Measurements from ENCODE around the gene ADCY7. TPM values are rescaled to one million over a fixed set of nuclear protein-coding genes. Genes with fewer than 3 reads are reported as not detected.

The ADCY7 gene
- polyA plus RNA-seq, 1 experiment = 8.5 TPM

- H3K27me3 ChIP-seq (ENCODE audit: control insufficient read depth, insufficient read depth, low read length) = no peaks in the 10 kb centered on the region
- ChIA-PET POLR2A (no interaction called here), CTCF (interaction anchor here (1.2 to 1.3 kb wide), 3 partner anchors 36 to 487 kb away, joined by 3 to 4 read pairs (median 4); no protein-coding TSS in a partner anchor)
- no peak overlapping the region for H3K4me3 ChIP-seq (ENCODE audit: low read depth, low read length)
- no peak for DNase-seq (ENCODE audit: low read depth, low spot score)
- H3K27ac ChIP-seq (ENCODE audit: low read depth, low read length) = no peak overlapping the region
- no peak for TF ChIP-seq CTCF (IDR thresholded peaks at IDR 0.05; ENCODE audit: low read depth, low read length)
- H3K9me3 ChIP-seq (ENCODE audit: control insufficient read depth, insufficient read depth, low read length) = no peaks in the 10 kb centered on the region
Measured at GRCh38 chr16:50318796-50319578, 52.6 kb downstream of the ADCY7 start.

GRCh38 chr16:50320310-50320709 lies 54.0 kb downstream of the ADCY7 start:
- DNase-seq (ENCODE audit: low read depth, low spot score) = no peak
- ChIA-PET CTCF (interaction anchor here (1.2 to 1.6 kb wide), 3 partner anchors 34 to 486 kb away, joined by 4 to 9 read pairs (median 4); no protein-coding TSS in a partner anchor), POLR2A (no interaction called here)
- no peak overlapping the region for H3K4me3 ChIP-seq (ENCODE audit: low read depth, low read length)
- no peak for TF ChIP-seq CTCF (IDR thresholded peaks at IDR 0.05; ENCODE audit: low read depth, low read length)
- H3K9me3 ChIP-seq (ENCODE audit: control insufficient read depth, insufficient read depth, low read length) = no peaks in the 10 kb centered on the region
- H3K27ac ChIP-seq (ENCODE audit: low read depth, low read length) = no peak overlapping the region
- no peaks in the 10 kb centered on the region for H3K27me3 ChIP-seq (ENCODE audit: control insufficient read depth, insufficient read depth, low read length)

- no peak for TF ChIP-seq CTCF (IDR thresholded peaks at IDR 0.05; ENCODE audit: low read depth, low read length)
- no peak for DNase-seq (ENCODE audit: low read depth, low spot score)
- H3K9me3 ChIP-seq (ENCODE audit: control insufficient read depth, insufficient read depth, low read length) = no peaks in the 10 kb centered on the region
- CTCF ChIA-PET = interaction anchor here (0.9 to 2.4 kb wide), 5 partner anchors 18 to 484 kb away, joined by 3 to 15 read pairs (median 6); no protein-coding TSS in a partner anchor
- no peak overlapping the region for H3K4me3 ChIP-seq (ENCODE audit: low read depth, low read length)
- no peaks in the 10 kb centered on the region for H3K27me3 ChIP-seq (ENCODE audit: control insufficient read depth, insufficient read depth, low read length)
- no peak overlapping the region for H3K27ac ChIP-seq (ENCODE audit: low read depth, low read length)
- POLR2A ChIA-PET = no interaction called here
Measured at GRCh38 chr16:50322333-50322732, 56.0 kb downstream of the ADCY7 start.

GRCh38 chr16:50323335-50324011 lies 57.1 kb downstream of the ADCY7 start:
- H3K27ac ChIP-seq (ENCODE audit: low read depth, low read length) = no peak overlapping the region
- ChIA-PET POLR2A (no interaction called here), CTCF (interaction anchor here (0.9 to 2.4 kb wide), 5 partner anchors 17 to 483 kb away, joined by 3 to 15 read pairs (median 5); no protein-coding TSS in a partner anchor)
- no peak for DNase-seq (ENCODE audit: low read depth, low spot score)
- peak; percentile 19; the same call in 1 of the 2 replicates for TF ChIP-seq CTCF (IDR thresholded peaks at IDR 0.05; ENCODE audit: low read depth, low read length)
- no peak overlapping the region for H3K4me3 ChIP-seq (ENCODE audit: low read depth, low read length)
- no peaks in the 10 kb centered on the region for H3K9me3 ChIP-seq (ENCODE audit: control insufficient read depth, insufficient read depth, low read length)
- H3K27me3 ChIP-seq (ENCODE audit: control insufficient read depth, insufficient read depth, low read length) = no peaks in the 10 kb centered on the region

GRCh38 chr16:50324345-50324744 lies 58.0 kb downstream of the ADCY7 start:
- POLR2A ChIA-PET = no interaction called here

More at GRCh38 chr16:50324345-50324744, 58.0 kb downstream of the ADCY7 start:
- Histone ChIP-seq H3K27ac (ENCODE audit: low read depth, low read length) (no peak overlapping the region), H3K4me3 (ENCODE audit: low read depth, low read length) (no peak overlapping the region), H3K9me3 (ENCODE audit: control insufficient read depth, insufficient read depth, low read length) (no peaks in the 10 kb centered on the region), H3K27me3 (ENCODE audit: control insufficient read depth, insufficient read depth, low read length) (no peaks in the 10 kb centered on the region)
- no peak for DNase-seq (ENCODE audit: low read depth, low spot score)
- no peak for TF ChIP-seq CTCF (IDR thresholded peaks at IDR 0.05; ENCODE audit: low read depth, low read length)
- CTCF ChIA-PET = interaction anchor here (0.6 to 6.8 kb wide), 3 partner anchors 31 to 341 kb away, joined by 3 to 88 read pairs (median 5); no protein-coding TSS in a partner anchor
